ENCODE data around the gene EPHA3.

Gene EPHA3

GRCh38 chr3:89278302-89279025 is 171.0 kb downstream of the EPHA3 start:
- TF ChIP-seq ZFX (IDR thresholded peaks at IDR 0.05) (no peak), CTCF (conservative IDR thresholded peaks at IDR 0.05) (no peak)
- no peak overlapping the region for H3K27ac ChIP-seq

- no peak for TF ChIP-seq CTCF (conservative IDR thresholded peaks at IDR 0.05)
- TF ChIP-seq ZFX (IDR thresholded peaks at IDR 0.05), result no peak
- no peak overlapping the region for H3K27ac ChIP-seq
These were observed 172.9 kb downstream of the EPHA3 start for GRCh38 chr3:89280301-89280700.

GRCh38 chr3:89280822-89281365 is 173.5 kb downstream of the EPHA3 start:
- TF ChIP-seq CTCF (conservative IDR thresholded peaks at IDR 0.05) (no peak), ZFX (IDR thresholded peaks at IDR 0.05) (no peak)
- no peak overlapping the region for H3K27ac ChIP-seq

- TF ChIP-seq ZFX (IDR thresholded peaks at IDR 0.05) (no peak), CTCF (conservative IDR thresholded peaks at IDR 0.05) (no peak)
- no peak overlapping the region for H3K27ac ChIP-seq
These were observed 180.6 kb downstream of the EPHA3 start for GRCh38 chr3:89287902-89288508.

GRCh38 chr3:89289574-89290190 is 182.3 kb downstream of the EPHA3 start:
- no peak for TF ChIP-seq ZFX (IDR thresholded peaks at IDR 0.05)
- TF ChIP-seq CTCF (conservative IDR thresholded peaks at IDR 0.05), result no peak

GRCh38 chr3:89297199-89297598 is 189.8 kb downstream of the EPHA3 start:
- no peak overlapping the region for H3K27ac ChIP-seq
- TF ChIP-seq CTCF (conservative IDR thresholded peaks at IDR 0.05), result no peak
- no peak for TF ChIP-seq ZFX (IDR thresholded peaks at IDR 0.05)

More at GRCh38 chr3:89289574-89290190, 182.3 kb downstream of the EPHA3 start:
- H3K27ac ChIP-seq, result no peak overlapping the region

- TF ChIP-seq ZFX (IDR thresholded peaks at IDR 0.05), result no peak
- no peak for TF ChIP-seq CTCF (conservative IDR thresholded peaks at IDR 0.05)
- no peak overlapping the region for H3K27ac ChIP-seq
These were observed 193.1 kb downstream of the EPHA3 start for GRCh38 chr3:89300526-89300925.

Data from C4-2B (cell line).